ENCODE results near the gene SRSF5.

Gene SRSF5

GRCh38 chr14:69769623-69770022, 2.7 kb downstream of the SRSF5 start:
- in situ Hi-C loops (cut with MboI; ENCODE audit: low sequenced_read_pairs) = no loop called here

DNA sequence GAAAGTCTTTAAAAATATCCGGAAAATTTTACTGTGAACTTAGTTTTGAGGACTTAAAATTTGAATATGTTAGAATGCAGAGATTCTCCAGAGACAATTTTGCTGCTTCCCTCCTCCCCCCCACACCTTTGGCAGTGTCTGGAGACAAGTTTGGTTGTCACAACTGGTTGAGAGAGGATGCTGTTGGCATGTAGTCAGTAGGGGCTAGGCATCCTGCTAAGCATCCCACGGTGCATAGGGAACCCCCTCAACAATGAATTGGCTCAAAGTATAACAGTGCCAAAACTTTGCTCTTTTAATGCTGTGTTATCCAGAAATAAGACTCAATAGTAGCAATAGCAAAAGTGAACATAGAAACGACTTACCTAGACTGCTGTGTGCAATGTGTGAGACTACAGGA, 3.6 kb downstream of the SRSF5 start:
- in situ Hi-C loops (cut with MboI; ENCODE audit: low sequenced_read_pairs) = no loop called here

- in situ Hi-C loops (cut with MboI; ENCODE audit: low sequenced_read_pairs) = no loop called here
These were observed 4.2 kb downstream of the SRSF5 start for GRCh38 chr14:69771136-69771535.

DNA sequence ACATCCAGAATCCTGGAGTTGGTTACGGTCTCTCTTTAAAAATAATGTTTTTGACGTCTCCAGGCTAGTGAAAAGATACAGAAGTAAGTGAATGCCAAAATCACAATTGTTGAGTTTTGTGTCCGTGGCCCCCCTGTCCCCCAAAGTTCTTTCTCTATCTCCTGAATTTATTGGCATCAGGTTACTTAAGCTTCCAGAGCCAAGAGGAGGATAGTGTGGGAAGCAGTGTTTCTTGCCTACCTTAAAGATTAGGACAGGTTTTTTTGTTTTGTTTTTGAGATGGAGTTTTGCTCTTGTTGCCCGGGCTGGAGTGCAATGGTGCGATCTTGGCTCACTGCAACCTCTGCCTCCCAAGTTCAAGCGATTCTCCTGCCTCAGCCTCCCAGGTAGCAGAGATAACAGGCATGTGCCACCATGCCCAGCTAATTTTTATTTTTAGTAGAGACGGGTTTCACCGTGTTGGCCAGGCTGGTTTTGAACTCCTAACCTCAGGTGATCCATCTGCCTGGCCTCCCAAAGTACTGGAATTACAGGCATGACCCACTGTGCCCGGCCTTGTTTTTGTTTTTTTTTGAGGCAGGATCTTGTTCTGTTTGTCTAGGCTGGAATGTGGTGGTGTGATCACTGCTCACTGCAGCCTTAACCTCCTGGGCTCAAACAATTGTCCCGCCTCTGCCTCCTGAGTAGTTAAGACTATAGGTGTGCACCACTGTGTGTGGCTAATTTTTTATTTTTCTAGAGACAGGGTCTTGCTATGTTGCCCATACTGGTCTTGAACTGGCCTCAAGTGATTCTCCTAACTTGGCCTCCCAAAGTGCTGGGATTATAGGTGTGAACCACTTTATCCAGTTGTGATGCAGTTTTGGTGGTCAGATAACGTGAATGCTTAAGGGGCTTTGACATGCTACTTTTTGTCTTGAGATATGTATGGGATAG, 5.4 kb downstream of the SRSF5 start:
- in situ Hi-C loops (cut with MboI; ENCODE audit: low sequenced_read_pairs) = no loop called here

DNA sequence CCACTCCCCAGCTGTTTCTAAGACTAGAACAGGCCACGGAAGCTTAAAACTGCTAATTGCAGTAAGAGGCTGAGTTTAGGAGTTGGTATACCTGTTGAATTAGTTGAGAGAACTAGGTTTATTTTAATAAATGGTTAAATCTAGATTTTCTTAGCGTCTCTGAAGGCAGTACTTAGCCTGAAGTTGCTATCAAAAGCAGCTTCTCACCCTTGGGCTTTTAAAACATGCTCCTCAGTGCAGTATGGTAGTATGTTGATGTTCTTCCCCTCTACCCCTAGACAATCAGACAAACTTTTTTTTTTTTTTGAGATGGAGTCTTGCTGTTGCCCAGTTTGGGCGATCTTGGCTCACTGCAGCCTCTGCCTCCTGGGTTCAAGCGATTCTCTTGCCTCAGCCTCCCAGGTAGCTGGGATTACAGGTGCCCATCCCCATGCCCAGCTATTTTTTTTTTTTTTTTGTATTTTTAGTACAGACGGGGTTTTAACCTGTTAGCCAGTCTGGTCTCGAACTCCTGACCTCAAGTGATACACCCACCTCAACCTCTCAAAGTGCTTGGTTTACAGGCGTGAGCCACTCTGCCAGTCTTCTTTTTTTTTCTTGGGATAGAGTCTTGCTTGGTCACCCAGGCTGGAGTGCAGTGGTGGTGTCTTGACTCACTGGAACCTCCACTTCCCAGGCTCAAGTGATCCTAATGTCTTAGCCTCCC, 6.8 kb downstream of the SRSF5 start:
- in situ Hi-C loops (cut with MboI; ENCODE audit: low sequenced_read_pairs) = no loop called here

DNA sequence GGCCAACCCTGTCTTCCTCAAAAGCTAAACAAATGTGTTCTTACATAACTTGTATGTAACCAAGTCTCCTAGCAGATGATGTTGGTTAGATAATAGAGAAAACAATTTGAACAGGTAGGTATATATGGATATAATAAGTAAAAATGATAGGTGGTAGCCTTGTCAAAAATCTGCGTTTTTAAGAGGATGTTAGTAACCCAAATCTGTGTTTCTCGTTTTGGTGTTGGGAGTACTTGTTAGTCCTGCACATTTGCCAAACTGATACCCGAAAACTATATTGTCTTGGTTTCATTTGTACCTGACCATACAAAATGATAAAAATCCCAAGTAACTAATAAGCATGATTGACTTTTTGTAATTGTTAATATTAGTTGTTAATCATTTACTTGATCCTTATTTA, 8.1 kb downstream of the SRSF5 start:
- in situ Hi-C loops (cut with MboI; ENCODE audit: low sequenced_read_pairs) = no loop called here

- in situ Hi-C loops (cut with MboI; ENCODE audit: low sequenced_read_pairs) = no loop called here
These were observed 10.0 kb downstream of the SRSF5 start for GRCh38 chr14:69776875-69777453.

DNA sequence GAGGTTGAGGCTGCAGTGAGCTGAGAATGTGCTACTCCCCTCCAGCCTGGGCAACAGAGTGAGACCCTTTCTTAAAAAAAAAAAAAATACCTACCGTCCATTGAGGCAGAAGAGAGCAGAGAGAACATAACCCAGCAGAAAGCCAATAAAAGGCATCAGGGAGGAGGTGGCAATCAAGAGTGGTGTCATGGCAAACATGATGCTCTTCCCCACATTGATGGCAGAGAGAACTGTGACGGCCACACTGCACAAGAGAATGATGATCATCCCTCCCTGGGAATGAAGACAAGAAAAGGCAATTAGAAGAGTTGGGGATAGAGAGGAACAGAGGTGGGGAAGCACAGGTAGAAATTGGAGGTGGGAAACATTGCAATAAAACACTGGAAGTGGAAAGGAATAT, 12.1 kb downstream of the SRSF5 start:
- in situ Hi-C loops (cut with MboI; ENCODE audit: low sequenced_read_pairs) = no loop called here

DNA sequence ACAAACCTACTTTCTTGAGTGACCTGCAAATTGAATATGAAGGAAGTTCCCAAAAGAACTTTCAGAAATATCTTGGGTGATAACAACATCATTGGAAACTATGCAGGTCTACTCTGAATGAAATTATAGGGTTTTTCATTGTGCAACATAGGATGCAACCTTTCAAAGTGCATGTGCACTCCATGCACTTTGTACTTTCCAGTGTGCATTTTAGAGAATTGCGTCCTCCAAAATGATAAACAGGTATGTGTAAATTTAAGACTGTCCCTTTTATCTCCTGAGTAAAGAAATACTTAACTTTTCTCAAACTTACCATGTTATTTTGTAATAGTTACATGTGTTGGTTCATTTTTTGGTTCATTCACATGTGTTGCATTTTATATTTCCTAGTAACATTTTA, 13.2 kb downstream of the SRSF5 start:
- in situ Hi-C loops (cut with MboI; ENCODE audit: low sequenced_read_pairs) = no loop called here

GRCh38 chr14:69780952-69781351, 14.0 kb downstream of the SRSF5 start:
- in situ Hi-C loops (cut with MboI; ENCODE audit: low sequenced_read_pairs) = no loop called here

DNA sequence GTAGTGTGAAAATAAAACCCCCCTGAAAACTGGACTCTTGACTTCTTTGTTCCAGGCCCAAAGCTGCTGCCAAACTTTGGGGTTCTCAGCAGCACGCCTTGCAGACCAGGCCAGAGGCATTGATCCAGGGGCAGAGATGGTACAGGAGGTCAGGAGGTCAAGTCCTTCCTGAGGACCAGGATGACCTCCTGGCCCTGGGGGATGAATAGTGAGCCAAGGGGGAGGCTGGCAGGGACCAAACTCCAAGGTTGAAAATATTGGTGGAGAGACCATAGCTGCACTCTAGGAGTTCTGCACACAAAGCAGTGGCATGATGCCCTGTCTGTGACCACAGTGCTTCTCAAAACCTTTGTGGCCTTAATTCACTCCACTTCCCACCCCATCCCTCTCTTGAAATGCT, 18.0 kb downstream of the SRSF5 start:
- in situ Hi-C loops (cut with MboI; ENCODE audit: low sequenced_read_pairs) = no loop called here

DNA sequence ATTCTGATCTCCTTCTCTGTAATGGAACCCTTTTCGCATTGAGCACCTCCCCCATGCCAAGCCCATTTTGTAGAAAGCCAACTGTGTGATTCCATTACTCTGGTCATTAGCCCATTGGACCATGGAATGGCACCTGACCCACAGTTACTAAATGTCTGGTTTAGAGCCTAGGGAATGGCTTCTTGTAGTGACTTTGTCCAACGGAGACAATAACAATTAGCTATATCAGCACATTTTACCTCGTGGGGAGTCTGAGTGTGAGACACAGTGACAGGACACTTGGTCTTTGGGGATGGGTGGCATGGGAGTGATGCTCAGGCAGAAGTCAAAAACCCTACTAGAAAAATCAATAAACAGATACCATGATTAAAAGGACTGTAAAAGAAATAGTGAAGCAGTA, 19.7 kb downstream of the SRSF5 start:
- in situ Hi-C loops (cut with MboI; ENCODE audit: low sequenced_read_pairs) = no loop called here

- in situ Hi-C loops (cut with MboI; ENCODE audit: low sequenced_read_pairs) = no loop called here
These were observed 22.2 kb downstream of the SRSF5 start for GRCh38 chr14:69789118-69789640.

DNA sequence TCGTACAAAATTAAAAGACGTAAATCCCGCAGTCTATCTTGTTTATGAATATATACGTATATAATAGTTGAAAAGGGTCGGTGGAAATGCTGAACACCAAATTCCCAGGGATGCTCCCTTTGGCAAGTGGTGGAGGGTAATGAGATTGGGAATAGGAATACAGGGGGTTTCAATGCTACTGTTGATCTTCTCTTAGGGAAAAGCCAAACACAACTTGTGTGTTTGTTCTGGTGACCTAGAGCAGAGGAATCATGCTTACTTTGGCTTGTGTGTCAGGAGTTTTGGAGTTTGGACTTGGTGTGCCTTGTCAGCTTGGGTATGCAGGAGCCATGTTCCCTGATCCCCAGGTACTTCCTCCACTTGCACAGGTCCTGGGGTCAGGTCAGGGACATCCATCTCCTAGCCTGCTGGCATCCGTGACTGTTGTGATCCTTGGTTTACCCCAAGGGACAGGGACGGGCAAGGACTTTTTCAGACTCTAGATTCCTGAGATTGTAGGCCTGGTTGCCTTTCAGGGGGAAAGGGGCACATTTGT, 26.0 kb downstream of the SRSF5 start:
- in situ Hi-C loops (cut with MboI; ENCODE audit: low sequenced_read_pairs) = no loop called here

DNA sequence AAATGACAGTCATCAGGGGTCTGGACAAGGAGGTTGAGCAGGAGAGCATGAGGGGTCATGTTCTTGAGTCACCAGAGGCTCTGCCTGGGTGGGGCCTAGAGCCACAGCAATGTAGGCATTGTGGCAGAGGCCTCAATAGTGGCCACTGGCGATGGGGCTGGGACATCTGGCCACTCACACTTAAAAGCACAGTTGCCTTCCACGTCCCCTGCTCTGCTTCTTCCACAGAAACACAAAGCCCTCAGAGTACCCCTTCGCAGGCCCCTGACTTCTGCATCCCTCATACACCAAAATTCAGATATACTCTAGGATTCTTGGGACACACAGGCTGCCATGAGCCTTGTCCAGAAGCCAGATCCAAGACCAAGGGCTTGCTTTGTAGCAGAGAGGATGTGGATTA, 27.8 kb downstream of the SRSF5 start:
- in situ Hi-C loops (cut with MboI; ENCODE audit: low sequenced_read_pairs) = no loop called here

DNA sequence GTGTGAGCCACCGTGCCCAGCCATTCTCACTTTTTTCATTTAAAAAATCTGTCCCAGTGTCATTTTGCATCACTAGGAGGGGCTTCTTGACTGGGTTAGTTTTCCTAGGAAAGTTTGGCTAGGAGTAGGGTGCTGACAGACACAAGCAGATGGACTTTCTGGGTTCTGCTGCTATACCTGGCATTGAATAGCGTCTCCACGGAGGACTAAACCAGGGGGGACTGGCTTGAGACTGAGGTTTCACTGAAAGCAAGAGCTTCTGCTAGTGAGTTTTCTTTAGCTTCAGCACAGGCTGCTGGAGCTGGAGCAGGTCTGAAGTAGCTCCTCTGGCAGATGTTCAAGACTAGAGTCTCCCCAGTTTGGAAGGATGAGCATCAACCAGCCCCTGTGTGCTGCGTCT, 28.7 kb downstream of the SRSF5 start:
- in situ Hi-C loops (cut with MboI; ENCODE audit: low sequenced_read_pairs) = no loop called here

DNA sequence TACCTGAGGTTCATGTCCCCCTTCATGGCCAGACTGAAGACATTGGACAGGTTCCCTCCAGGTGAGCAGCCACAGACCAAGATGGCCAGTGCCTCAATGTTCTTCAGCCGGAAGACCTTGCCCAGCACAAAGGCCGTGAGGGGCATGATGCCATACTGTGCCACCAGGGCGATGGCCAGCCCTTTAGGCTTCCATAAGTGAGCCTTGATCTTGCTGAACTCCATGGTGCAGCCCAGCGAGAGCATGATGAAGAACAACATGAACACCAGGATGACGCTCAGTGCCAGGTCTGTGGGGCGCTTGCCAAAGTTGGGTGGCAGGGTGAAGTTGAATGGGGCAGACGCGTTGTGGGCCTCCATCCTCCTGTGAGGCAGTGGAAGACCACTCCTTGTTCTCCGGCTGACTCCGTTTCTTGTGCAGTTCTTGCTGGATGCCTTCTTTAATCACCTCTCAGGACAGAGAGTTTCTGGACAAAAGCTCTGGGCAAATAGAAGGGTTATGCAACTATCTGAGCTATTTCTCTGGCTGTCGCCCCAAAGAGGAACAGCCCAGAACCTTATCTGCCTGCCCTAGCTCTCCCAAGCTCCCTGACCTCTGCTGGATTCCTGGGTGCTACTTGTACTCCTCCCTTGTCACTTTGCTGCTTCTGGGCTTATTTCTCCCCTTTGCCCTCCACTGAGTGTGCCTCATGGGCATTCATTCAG, 30.0 kb downstream of the SRSF5 start, which contains the start of gene SLC10A1:
Gene SLC10A1, minus strand, starts transcription at position 445 of the 704 bp plus-strand sequence. Its CDS starts 86 bp downstream, at position 359.
- in situ Hi-C loops (cut with MboI; ENCODE audit: low sequenced_read_pairs) = no loop called here

DNA sequence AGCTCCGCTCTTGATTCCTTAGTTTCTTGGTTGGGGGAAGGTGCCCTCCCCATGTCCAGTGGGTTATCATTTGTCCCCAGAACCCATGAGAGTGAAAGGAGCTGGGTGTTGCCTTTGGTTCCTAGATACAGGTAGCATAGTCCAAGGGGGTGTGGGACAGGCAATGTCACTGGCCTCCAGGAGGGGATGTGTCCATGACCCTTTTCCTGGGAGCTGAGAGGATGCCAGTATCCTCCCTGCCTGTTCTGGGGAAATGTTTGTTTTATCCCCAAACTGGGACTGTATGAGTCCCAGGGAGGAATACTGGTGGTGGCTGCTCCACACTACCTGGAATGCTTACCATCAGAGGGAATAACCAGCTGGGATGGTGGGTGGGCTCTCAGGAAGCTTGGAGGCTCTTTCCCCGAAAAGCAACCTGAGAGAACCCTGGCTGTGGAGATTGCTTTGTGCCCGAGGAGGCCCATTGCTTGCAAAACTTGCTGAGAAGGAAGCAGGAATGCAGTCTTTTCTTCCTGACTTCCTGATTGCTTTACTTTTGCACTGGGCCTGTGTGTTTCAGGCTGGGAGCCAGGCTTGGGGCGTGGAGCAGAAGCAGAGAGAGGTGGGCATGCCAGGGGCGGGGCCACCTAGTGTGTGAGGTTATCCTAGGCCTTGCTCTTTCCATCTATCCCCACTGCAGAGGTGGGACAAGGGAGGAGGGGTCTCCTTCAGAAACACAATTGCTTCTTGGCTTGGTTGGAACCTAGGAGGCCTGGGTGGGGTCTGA, 30.8 kb downstream of the SRSF5 start:
- in situ Hi-C loops (cut with MboI; ENCODE audit: low sequenced_read_pairs) = no loop called here

- in situ Hi-C loops (cut with MboI; ENCODE audit: low sequenced_read_pairs) = no loop called here
These were observed 31.4 kb downstream of the SRSF5 start for GRCh38 chr14:69798339-69798735.

- in situ Hi-C loops (cut with MboI; ENCODE audit: low sequenced_read_pairs) = no loop called here
These were observed 36.8 kb downstream of the SRSF5 start for GRCh38 chr14:69803753-69804152.
